ENCODE measurements around the gene SLC66A1.

- TF ChIP-seq CTCF (IDR thresholded peaks at IDR 0.05; ENCODE audit: low read depth, low read length) (no peak), EZH2phosphoT487 (IDR thresholded peaks at IDR 0.05; ENCODE audit: low read depth) (no peak)
Measured at GRCh38 chr1:19365721-19366120, 53.6 kb downstream of the SLC66A1 start.

Measured in OCI-LY3 (cell line).